ENCODE measurements around the gene GRID1.

The GRID1 gene

DNA sequence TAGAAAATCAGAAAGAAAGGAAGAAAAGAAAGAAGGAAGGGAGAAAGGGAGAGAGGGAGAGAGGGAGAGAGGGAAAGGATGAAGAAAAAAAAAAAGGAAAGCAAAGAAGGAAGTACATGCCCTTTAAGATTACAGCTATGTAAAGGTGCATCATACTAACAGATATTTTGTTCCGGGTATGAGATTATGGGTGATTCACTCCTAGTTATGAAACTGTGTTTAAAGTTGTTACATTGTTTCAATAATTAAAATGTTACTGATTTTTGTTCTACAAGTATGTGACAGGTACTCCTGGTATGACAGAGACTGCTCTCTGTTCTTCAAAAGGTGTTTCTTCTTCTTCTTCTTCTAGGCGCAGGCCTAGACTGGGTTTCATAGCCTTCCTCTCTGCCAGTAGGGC is 808.9 kb downstream of the GRID1 start:
- no peak for FAIRE-seq

DNA sequence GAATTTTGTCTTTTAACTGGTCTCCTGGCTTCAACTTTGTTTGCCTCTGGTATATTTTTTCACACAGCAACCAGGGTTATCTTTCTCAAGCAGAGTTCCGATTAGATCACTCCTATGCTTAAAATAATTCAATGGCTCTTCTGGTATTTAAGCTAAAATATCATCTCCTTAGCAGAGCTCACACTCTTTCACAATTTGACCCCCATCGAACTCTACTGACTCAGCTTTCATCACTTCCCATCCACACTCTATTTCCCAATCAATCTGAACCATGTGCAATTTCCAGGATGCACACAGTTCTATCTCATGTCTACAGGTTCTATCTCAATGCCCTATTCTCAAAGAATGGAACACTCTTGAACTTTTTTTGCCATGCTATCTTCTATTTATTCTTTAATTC is 809.5 kb downstream of the GRID1 start:
- FAIRE-seq = no peak
- no peak for DNase-seq (ENCODE audit: insufficient read length, low spot score)

More for the DNA sequence above, 808.9 kb downstream of the GRID1 start:
- DNase-seq (ENCODE audit: insufficient read length, low spot score) = no peak

Measured in HTR-8/SVneo (cell line).